K562 (cell line): ENCODE data around the gene CDC45. TPM values are rescaled to one million over a fixed set of nuclear protein-coding genes. Genes with fewer than 3 reads are reported as not detected.

Experiments
- BRD9 ChIP-seq: fragments of 450-650 bp; IDR thresholded peaks from 2 replicates; pipeline ENCODE4 v1.6.1; 2018; ENCODE audit warnings: low read depth; ENCODE audit not compliant: partially characterized antibody
- CBX2 ChIP-seq: fragments of 200-600 bp; sonication (generic); IDR thresholded peaks from one replicate; pipeline ENCODE4 v1.6.1; 2012; ENCODE audit warnings: mild to moderate bottlenecking, low read length, inconsistent platforms; ENCODE audit not compliant: insufficient read depth, poor library complexity, severe bottlenecking
- CGGBP1 ChIP-seq: fragments of 250-450 bp; sonication (Bioruptor Pico); IDR thresholded peaks from 2 replicates; pipeline ENCODE4 v1.9.0; 2021; ENCODE audit warnings: mild to moderate bottlenecking
- HNRNPUL1 ChIP-seq: fragments of 200-400 bp; formaldehyde crosslinking; IDR thresholded peaks from 2 replicates; pipeline ENCODE4 v1.6.1; 2017; ENCODE audit warnings: low read length
- MGA ChIP-seq: fragments of 450-650 bp; IDR thresholded peaks from 2 replicates; pipeline ENCODE4 v1.6.1; 2016; ENCODE audit warnings: mild to moderate bottlenecking, moderate library complexity
- MLLT1 ChIP-seq, 2 experiments: fragments of 450-650 bp; IDR thresholded peaks; 2 replicates each; pipeline ENCODE4 v1.6.1; 2016
- MTA1 ChIP-seq: fragments of 450-650 bp; IDR thresholded peaks from 2 replicates; pipeline ENCODE4 v1.6.1; 2017; ENCODE audit warnings: borderline replicate concordance
- NCOR1 ChIP-seq: fragments of 450-650 bp; IDR thresholded peaks from 2 replicates; pipeline ENCODE4 v1.6.1; 2016; ENCODE audit warnings: mild to moderate bottlenecking, moderate library complexity
- PURB ChIP-seq: sonication (generic); formaldehyde crosslinking; IDR thresholded peaks from 2 replicates; pipeline ENCODE4 v1.9.0; 2021; ENCODE audit warnings: low read depth, mild to moderate bottlenecking, missing genetic modification reagents
- SRSF3 ChIP-seq: fragments of 200-400 bp; formaldehyde crosslinking; IDR thresholded peaks from 2 replicates; pipeline ENCODE4 v1.6.1; 2016; ENCODE audit warnings: mild to moderate bottlenecking, low read length, moderate library complexity; ENCODE audit not compliant: insufficient read depth
- ZKSCAN1 ChIP-seq: fragments of 150-350 bp; IDR thresholded peaks from 2 replicates; pipeline ENCODE4 v1.6.1; 2016; ENCODE audit warnings: low read depth, low read length
- ZNF561 ChIP-seq: fragments of 450-650 bp; formaldehyde crosslinking; conservative IDR thresholded peaks from 2 replicates; pipeline ENCODE4 v1.4.0; 2020; ENCODE audit warnings: mild to moderate bottlenecking, moderate library complexity
- ZNF584 ChIP-seq: fragments of 200-800 bp; sonication (Bioruptor generic); IDR thresholded peaks from 2 replicates; pipeline ENCODE4 v1.6.1; 2016; ENCODE audit warnings: low read depth, mild to moderate bottlenecking, missing genetic modification characterization, missing compliant biosample characterization
- polyA plus RNA-seq, 8 experiments: library from polyadenylated mRNA; depleted of rRNA in 4 of 8; stranded (reverse) in 5 of 8; unstranded in 3 of 8; fragments of >200 nt; fragmentation: Nextera tagmentation in 2 of 8; fragmentation: Illumina TruSeq in 1 of 8; extraction: Ambion mirVana in 2 of 8; extraction: Trizol in 1 of 8; gene quantifications; 2 replicates each; pipeline versions ENCODE4 v1.2.1 to v1.2.3, GENCODE V29; 2011 to 2014; ENCODE audit warnings: inconsistent platforms in 1 of 8, missing spikeins in 1 of 8
- total RNA-seq, 7 experiments: library from RNA; depleted of rRNA in 6 of 7; stranded (reverse); fragments of >200 nt in 6 of 7; fragmentation: Illumina TruSeq in 2 of 7; extraction: Trizol in 2 of 7; gene quantifications; 2 replicates each; pipeline versions ENCODE4 v1.2.1 to v1.2.3, GENCODE V29; 2011 to 2021; ENCODE audit warnings: low replicate concordance in 1 of 7

Gene CDC45
- total and polyA plus RNA-seq, 9 of the 15 experiments (the other 6 are each of a cell fraction or from before 2014, with no cell fraction given): 251 to 580 (median 410) TPM

GRCh38 chr22:19447330-19448075, 32.2 kb upstream of the CDC45 start, which contains the start of gene C22orf39 (continued):
- TF ChIP-seq PURB (CRISPR knock-in tag): no peak
- no peak for TF ChIP-seq NCOR1
- no peak for TF ChIP-seq ZNF561
- TF ChIP-seq ZKSCAN1: no peak
- TF ChIP-seq HNRNPUL1: no peak
- TF ChIP-seq SRSF3: 0 out of 2 replicates have a peak, but pooled peaks have one; percentile 72
- no peak; the same call in 1 of the 2 replicates for TF ChIP-seq CGGBP1 (CRISPR knock-in tag)
- TF ChIP-seq MTA1: peak; percentile 83; the same call in 1 of the 2 replicates
- TF ChIP-seq BRD9: no peak
- no peak for TF ChIP-seq CBX2
- TF ChIP-seq ZNF584: no peak
- peak in 1 of 2 experiments; percentile 96; a peak in 1 of 4 replicates for TF ChIP-seq MLLT1 (IDR thresholded peaks at IDR 0.05)
- no peak for TF ChIP-seq MGA
